Hepatocyte (in vitro differentiated cells): ENCODE results near the gene STK32C. TPM values are rescaled to one million over a fixed set of nuclear protein-coding genes. Genes with fewer than 3 reads are reported as not detected.

Experiments
- DNase-seq: peaks from one replicate; pipeline ENCODE4 v3.0.0-alpha.2; 2016; ENCODE audit warnings: low spot score
- H2AFZ ChIP-seq: fragments of 200-600 bp; sonication (generic); 2 replicates; pipeline ENCODE4 v1.6.0; 2016; ENCODE audit warnings: antibody characterized with exemption, mild to moderate bottlenecking
- H3K27ac ChIP-seq: fragments of 200-600 bp; sonication (generic); 2 replicates; pipeline ENCODE4 v1.5.1; 2016; ENCODE audit warnings: mild to moderate bottlenecking
- H3K27me3 ChIP-seq: fragments of 200-600 bp; sonication (generic); 2 replicates; pipeline ENCODE4 v1.6.1; 2016
- H3K36me3 ChIP-seq: fragments of 200-600 bp; sonication (generic); replicated peaks from 2 replicates; pipeline ENCODE4 v1.5.1; 2016; ENCODE audit warnings: low read depth; ENCODE audit not compliant: insufficient read depth
- H3K4me1 ChIP-seq: fragments of 200-600 bp; sonication (generic); 2 replicates; pipeline ENCODE4 v1.5.1; 2016; ENCODE audit warnings: mild to moderate bottlenecking, moderate library complexity; ENCODE audit not compliant: insufficient read depth
- H3K4me2 ChIP-seq: fragments of 200-600 bp; sonication (generic); 2 replicates; pipeline ENCODE4 v1.6.0; 2016
- H3K4me3 ChIP-seq: fragments of 200-600 bp; sonication (generic); 2 replicates; pipeline ENCODE4 v1.5.1; 2016; ENCODE audit warnings: mild to moderate bottlenecking
- H3K79me2 ChIP-seq: fragments of 200-600 bp; sonication (generic); 2 replicates; pipeline ENCODE4 v1.6.0; 2017; ENCODE audit warnings: mild to moderate bottlenecking
- H3K9me2 ChIP-seq: fragments of 200-600 bp; sonication (generic); replicated peaks from 2 replicates; pipeline ENCODE4 v1.6.0; 2017; ENCODE audit warnings: mild to moderate bottlenecking; ENCODE audit not compliant: insufficient read depth
- H3K9me3 ChIP-seq: fragments of 200-600 bp; sonication (generic); 2 replicates; pipeline ENCODE4 v1.5.1; 2016; ENCODE audit warnings: low read depth, mild to moderate bottlenecking
- H4K20me1 ChIP-seq: fragments of 200-600 bp; sonication (generic); 2 replicates; pipeline ENCODE4 v1.6.0; 2016; ENCODE audit warnings: mild to moderate bottlenecking; ENCODE audit not compliant: insufficient read depth, poor library complexity, severe bottlenecking
- CTCF ChIP-seq: fragments of 200-600 bp; sonication (generic); IDR thresholded peaks from 2 replicates; pipeline ENCODE4 v1.5.1; 2016; ENCODE audit warnings: antibody characterized with exemption, mild to moderate bottlenecking; ENCODE audit not compliant: poor library complexity
- EZH2 ChIP-seq: fragments of 200-600 bp; sonication (generic); IDR thresholded peaks from 2 replicates; pipeline ENCODE4 v1.6.1; 2016; ENCODE audit warnings: antibody characterized with exemption, mild to moderate bottlenecking, borderline replicate concordance
- EZH2phosphoT487 ChIP-seq: fragments of 200-600 bp; sonication (generic); IDR thresholded peaks from one replicate; pipeline ENCODE4 v1.6.1; 2018; ENCODE audit warnings: antibody characterized with exemption, mild to moderate bottlenecking, low read depth, moderate library complexity; ENCODE audit not compliant: unreplicated experiment, severe bottlenecking
- WGBS: methylation state at CpG from one replicate; pipeline ENCODE4 v1.1.6; 2016; ENCODE audit warnings: low lambda C conversion rate; ENCODE audit errors: missing lambda C conversion rate; 5-methylcytosine and 5-hydroxymethylcytosine counted together
- polyA plus RNA-seq: library from polyadenylated mRNA; unstranded; fragments of >200 nt; fragmentation: Nextera tagmentation; extraction: Ambion mirVana; gene quantifications from 2 replicates; pipeline ENCODE4 v1.2.1, GENCODE V29; 2016
- total RNA-seq: library from RNA; depleted of rRNA; stranded (reverse); fragments of >200 nt; gene quantifications from 2 replicates; pipeline ENCODE4 v1.2.3, GENCODE V29; 2014

The STK32C gene
- total and polyA plus RNA-seq, 2 experiments from 2014 or later = 7.9 to 12.2 TPM

GRCh38 chr10:132231656-132232022, 76.1 kb downstream of the STK32C start:
- H3K4me1 ChIP-seq = no peaks in the 10 kb centered on the region
- H3K79me2 ChIP-seq = no peaks in the 10 kb centered on the region
- TF ChIP-seq EZH2phosphoT487 (no peak), EZH2 (no peak), CTCF (no peak)
- no peak overlapping the region for H2AFZ ChIP-seq
- no peaks in the 10 kb centered on the region for H3K27me3 ChIP-seq
- WGBS = 90% methylated on average over 13 of the region's 13 CpGs
- H4K20me1 ChIP-seq = no peaks in the 10 kb centered on the region
- no peak overlapping the region for H3K27ac ChIP-seq
- no peak overlapping the region for H3K4me3 ChIP-seq
- H3K9me3 ChIP-seq = no peaks in the 10 kb centered on the region
- no peak for DNase-seq
- H3K9me2 ChIP-seq = no peaks in the 10 kb centered on the region
- H3K36me3 ChIP-seq = no peaks in the 10 kb centered on the region
- no peak overlapping the region for H3K4me2 ChIP-seq

GRCh38 chr10:132230557-132231210, 77.1 kb downstream of the STK32C start:
- Histone ChIP-seq H3K4me2 (no peak overlapping the region), H3K36me3 (no peaks in the 10 kb centered on the region), H2AFZ (no peak overlapping the region), H3K4me1 (no peaks in the 10 kb centered on the region), H3K4me3 (no peak overlapping the region), H3K9me2 (no peaks in the 10 kb centered on the region), H3K27ac (no peak overlapping the region), H3K79me2 (no peaks in the 10 kb centered on the region), H3K9me3 (no peaks in the 10 kb centered on the region), H3K27me3 (no peaks in the 10 kb centered on the region), H4K20me1 (no peaks in the 10 kb centered on the region)
- DNase-seq = no peak
- WGBS = 90% methylated on average over 15 of the region's 21 CpGs
- no peak for TF ChIP-seq EZH2phosphoT487
- TF ChIP-seq EZH2 = no peak
- TF ChIP-seq CTCF = no peak

GRCh38 chr10:132229834-132230556, 77.8 kb downstream of the STK32C start:
- Histone ChIP-seq H2AFZ (no peak overlapping the region), H3K79me2 (no peaks in the 10 kb centered on the region), H3K9me2 (no peaks in the 10 kb centered on the region), H3K27me3 (no peaks in the 10 kb centered on the region), H3K27ac (no peak overlapping the region), H3K4me3 (no peak overlapping the region), H3K4me2 (no peak overlapping the region), H3K36me3 (no peaks in the 10 kb centered on the region), H3K9me3 (no peaks in the 10 kb centered on the region), H3K4me1 (no peaks in the 10 kb centered on the region), H4K20me1 (no peaks in the 10 kb centered on the region)
- TF ChIP-seq CTCF = no peak
- no peak for TF ChIP-seq EZH2
- no peak for TF ChIP-seq EZH2phosphoT487
- no peak for DNase-seq
- 87% methylated on average over 36 of the region's 36 CpGs for WGBS
